Hematopoietic multipotent progenitor cell treated with erythropoietin and hydrocortisone succinate and interleukin-3 and kit ligand, for 15 days (in vitro differentiated cells): ENCODE data around the gene RYR3.

ENCODE experiments used
- DNase-seq: peaks from one replicate; pipeline ENCODE4 v3.0.0-alpha.2; 2015; ENCODE audit warnings: low spot score

RYR3 gene

GRCh38 chr15:33649217-33649933, 338.6 kb downstream of the RYR3 start:
- DNase-seq = no peak

- DNase-seq = no peak
Observed at GRCh38 chr15:33654860-33655259, 344.1 kb downstream of the RYR3 start.

GRCh38 chr15:33655488-33655887, 344.7 kb downstream of the RYR3 start:
- no peak for DNase-seq

GRCh38 chr15:33656168-33656567, 345.4 kb downstream of the RYR3 start:
- no peak for DNase-seq

GRCh38 chr15:33660151-33660550, 349.4 kb downstream of the RYR3 start:
- DNase-seq = no peak

- no peak for DNase-seq
Observed at GRCh38 chr15:33662014-33662413, 351.2 kb downstream of the RYR3 start.

DNA sequence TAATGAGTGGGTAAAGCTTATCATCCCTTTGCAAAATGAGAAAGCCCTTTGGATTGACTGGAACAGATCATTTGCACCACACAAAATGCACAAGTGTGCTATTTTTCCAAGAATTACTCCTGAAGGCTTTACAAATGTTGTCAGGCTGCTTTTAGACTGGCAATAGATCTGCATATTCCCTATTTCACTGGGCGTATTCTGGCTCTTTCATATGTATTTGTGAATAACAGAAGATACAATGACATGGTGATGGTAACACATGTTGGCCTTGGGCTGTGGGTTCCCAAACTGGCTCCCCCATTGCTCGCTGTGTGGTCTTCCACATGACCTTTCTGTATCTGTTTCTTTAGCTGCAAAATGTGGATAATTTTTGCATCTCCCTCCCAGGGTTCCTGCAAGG, 354.2 kb downstream of the RYR3 start:
- DNase-seq = no peak

- no peak for DNase-seq
Observed at GRCh38 chr15:33670567-33670966, 359.8 kb downstream of the RYR3 start.

DNA sequence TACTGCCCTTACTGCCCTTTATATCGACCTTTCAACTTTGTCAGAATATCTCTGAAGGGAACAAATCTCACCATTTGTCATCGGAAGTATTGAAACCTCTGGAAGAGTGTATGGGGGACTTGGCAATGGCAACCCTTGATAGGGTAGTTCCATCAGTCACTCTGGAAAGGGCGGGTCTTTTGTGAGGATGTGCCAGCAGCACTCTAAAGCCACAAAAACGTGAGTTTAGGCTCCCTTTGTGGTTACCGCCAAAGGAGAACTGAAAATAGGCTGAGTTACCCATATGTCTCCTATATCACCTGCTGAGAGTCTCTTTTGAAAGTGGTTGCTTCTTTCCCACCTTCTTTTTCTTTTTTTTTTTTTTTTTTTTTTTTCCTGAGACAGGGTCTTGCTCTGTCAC, 360.7 kb downstream of the RYR3 start:
- DNase-seq = no peak

DNA sequence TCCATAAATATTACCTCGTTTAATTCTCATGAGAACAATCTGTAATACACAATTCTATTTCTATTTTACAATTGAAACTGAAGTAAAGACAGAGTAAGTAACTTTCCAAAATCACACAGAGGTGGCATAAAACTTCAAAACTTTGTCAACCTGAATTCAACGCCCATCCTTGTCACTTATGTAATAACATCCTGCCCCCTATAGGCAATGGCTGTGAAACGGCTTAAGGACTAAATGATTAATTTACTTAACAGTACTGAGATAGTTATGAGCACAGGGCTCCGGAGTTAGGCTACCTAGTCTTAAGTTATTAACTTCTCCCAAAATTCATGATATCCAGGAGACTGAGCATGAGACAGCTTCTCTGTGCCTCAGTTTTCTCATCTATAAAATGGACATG, 364.5 kb downstream of the RYR3 start:
- peak; percentile 60 for DNase-seq

- no peak for DNase-seq
Observed at GRCh38 chr15:33677238-33677830, 366.6 kb downstream of the RYR3 start.

DNA sequence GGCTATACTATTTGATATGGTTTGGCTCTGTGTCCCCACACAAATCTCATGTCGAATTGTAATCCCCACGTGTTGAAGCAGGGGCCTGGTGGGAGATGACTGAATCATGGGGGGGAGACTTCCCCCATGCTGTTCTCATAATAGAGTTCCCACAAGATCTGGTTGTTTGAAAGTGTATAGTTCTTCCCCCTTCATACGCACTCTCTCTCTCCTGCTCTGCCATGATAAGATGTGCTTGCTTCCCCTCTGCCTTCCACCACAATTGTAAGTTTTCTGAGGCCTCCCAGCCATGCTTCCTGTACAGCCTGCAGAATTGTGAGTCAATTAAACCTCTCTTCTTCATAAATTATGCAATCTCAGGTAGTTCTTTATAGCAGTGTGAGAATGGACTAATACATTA, 367.4 kb downstream of the RYR3 start:
- DNase-seq = no peak

- no peak for DNase-seq
Observed at GRCh38 chr15:33678602-33679001, 367.8 kb downstream of the RYR3 start.

- DNase-seq = no peak
Observed at GRCh38 chr15:33679061-33679460, 368.3 kb downstream of the RYR3 start.

DNA sequence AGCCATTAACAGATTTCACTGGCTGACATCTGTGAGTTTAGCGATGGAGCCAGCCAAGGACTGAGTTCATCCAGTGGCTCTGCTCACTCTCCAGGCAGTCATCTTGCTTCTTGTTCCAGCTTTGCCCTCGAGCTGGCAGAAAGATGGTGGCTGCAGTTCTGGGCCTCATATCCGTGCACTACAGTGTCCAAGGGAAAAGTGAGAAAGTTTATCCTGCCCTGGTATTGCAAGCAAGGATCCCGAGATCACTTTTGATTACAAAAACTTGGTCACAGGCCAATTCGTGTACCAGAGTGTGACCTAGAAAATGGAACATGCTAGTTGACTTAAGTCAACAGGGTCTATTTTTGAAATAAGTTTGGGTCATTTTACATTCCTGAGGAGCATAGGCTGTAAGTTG, 369.6 kb downstream of the RYR3 start:
- no peak for DNase-seq

GRCh38 chr15:33693166-33693800, 382.5 kb downstream of the RYR3 start:
- no peak for DNase-seq

DNA sequence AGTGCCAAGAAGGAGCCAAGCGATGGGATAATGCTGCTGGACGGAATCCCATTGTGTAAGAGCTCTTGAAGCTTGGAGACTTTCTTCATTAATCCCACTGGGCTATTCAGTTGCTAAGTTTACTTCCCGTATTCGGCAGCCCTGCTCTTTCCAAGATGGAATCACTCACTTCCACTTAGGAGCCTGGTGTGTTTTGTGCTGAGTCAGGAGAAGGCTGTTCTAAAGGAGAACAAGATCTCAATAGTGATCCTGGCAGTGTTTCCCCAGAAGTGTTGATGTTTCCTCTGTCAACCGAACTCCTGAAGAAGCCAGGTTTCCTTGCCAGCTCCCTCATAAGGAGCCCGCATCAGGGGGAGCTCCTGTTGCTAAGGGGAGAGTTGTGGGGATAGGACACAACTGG, 387.4 kb downstream of the RYR3 start:
- no peak for DNase-seq

- no peak for DNase-seq
Observed at GRCh38 chr15:33699145-33699544, 388.4 kb downstream of the RYR3 start.

GRCh38 chr15:33699691-33700447, 389.1 kb downstream of the RYR3 start:
- DNase-seq = no peak

- peak; percentile 71 for DNase-seq
Observed at GRCh38 chr15:33700695-33701303, 390.0 kb downstream of the RYR3 start.

DNA sequence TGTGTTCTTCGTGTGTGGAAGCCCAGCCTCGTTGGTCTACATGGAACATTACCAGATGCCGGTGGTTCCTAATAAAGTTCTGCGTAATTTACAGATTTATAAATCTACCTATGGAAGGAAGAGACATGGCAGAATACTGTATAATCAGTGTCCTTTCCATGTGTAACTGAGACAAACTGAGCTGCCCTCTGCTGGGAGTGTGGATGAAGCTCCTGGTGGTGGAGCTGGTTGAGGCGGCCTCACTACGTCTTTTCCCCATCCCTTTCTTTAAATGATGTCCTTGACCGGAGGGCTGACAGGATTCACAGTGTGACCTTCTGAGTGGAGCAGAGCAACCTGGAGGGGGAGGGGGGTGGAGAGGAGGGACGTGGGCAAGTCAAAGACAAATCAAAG, 390.5 kb downstream of the RYR3 start:
- no peak for DNase-seq

DNA sequence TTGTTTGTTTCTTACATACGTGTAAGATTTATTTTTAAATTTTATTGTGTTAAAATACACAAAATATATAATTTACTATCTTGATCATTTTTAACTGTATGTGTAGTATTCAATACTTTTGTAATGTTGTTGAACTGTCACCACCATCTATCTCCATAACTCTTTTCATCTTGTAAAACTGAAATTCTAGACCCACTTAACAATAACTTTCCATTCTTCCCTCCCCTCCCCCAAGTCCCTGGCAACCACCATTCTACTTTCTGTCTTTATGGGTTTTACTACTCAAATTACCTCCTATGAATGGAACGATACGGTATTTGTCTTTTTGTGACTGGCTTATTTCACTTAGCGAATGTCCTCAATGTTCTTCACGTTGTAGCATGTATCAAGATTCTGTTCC, 395.4 kb downstream of the RYR3 start:
- DNase-seq = no peak
